ENCODE results near the gene CCDC102A.

The CCDC102A gene

GRCh38 chr16:57472665-57473060 lies 63.7 kb downstream of the CCDC102A start:
- Mint-ChIP-seq H3K9me3 (no peaks in the 10 kb centered on the region), H3K27ac (peak overlapping the region in 1 of 3 experiments; percentile 53), H3K4me3 (no peak overlapping the region), H3K36me3 (ENCODE audit: low read depth) (peaks cover 46% of the 10 kb centered on the region), H3K27me3 (ENCODE audit: low read depth) (no peaks in the 10 kb centered on the region), H3K4me1 (peaks cover 13% of the 10 kb centered on the region)
- TF ChIP-seq CTCF (IDR thresholded peaks at IDR 0.05; ENCODE audit: unreplicated experiment in 3 of 3) = no peak

GRCh38 chr16:57471852-57472664 lies 64.3 kb downstream of the CCDC102A start:
- Mint-ChIP-seq H3K9me3 (no peaks in the 10 kb centered on the region), H3K4me1 (peaks cover 8% of the 10 kb centered on the region), H3K27me3 (ENCODE audit: low read depth) (no peaks in the 10 kb centered on the region), H3K4me3 (peak overlapping the region in 2 of 3 experiments; percentile 1 to 39), H3K27ac (peak overlapping the region; percentile 86 to 90 (median 88)), H3K36me3 (ENCODE audit: low read depth) (peaks cover 51% of the 10 kb centered on the region)
- no peak for TF ChIP-seq CTCF (IDR thresholded peaks at IDR 0.05; ENCODE audit: unreplicated experiment in 3 of 3)

- H3K4me1 Mint-ChIP-seq = peaks cover 7% of the 10 kb centered on the region
- H3K36me3 Mint-ChIP-seq (ENCODE audit: low read depth) = peaks cover 55% of the 10 kb centered on the region
- no peaks in the 10 kb centered on the region for H3K27me3 Mint-ChIP-seq (ENCODE audit: low read depth)
- H3K27ac Mint-ChIP-seq = peak overlapping the region; percentile 86 to 90 (median 88)
- H3K9me3 Mint-ChIP-seq = no peaks in the 10 kb centered on the region
- no peak for TF ChIP-seq CTCF (IDR thresholded peaks at IDR 0.05; ENCODE audit: unreplicated experiment in 3 of 3)
- no peak overlapping the region for H3K4me3 Mint-ChIP-seq
Observed at GRCh38 chr16:57471209-57471608, 65.2 kb downstream of the CCDC102A start.

- no peaks in the 10 kb centered on the region for H3K9me3 Mint-ChIP-seq
- no peaks in the 10 kb centered on the region for H3K27me3 Mint-ChIP-seq (ENCODE audit: low read depth)
Observed at GRCh38 chr16:57470711-57471110, 65.7 kb downstream of the CCDC102A start.

GRCh38 chr16:57469917-57470470 lies 66.4 kb downstream of the CCDC102A start:
- Mint-ChIP-seq H3K36me3 (ENCODE audit: low read depth) (peaks cover 68% of the 10 kb centered on the region), H3K4me3 (no peak overlapping the region), H3K27me3 (ENCODE audit: low read depth) (no peaks in the 10 kb centered on the region), H3K4me1 (peaks cover 7% of the 10 kb centered on the region), H3K9me3 (no peaks in the 10 kb centered on the region), H3K27ac (peak overlapping the region in 1 of 3 experiments; percentile 68)
- TF ChIP-seq CTCF (IDR thresholded peaks at IDR 0.05; ENCODE audit: unreplicated experiment in 3 of 3) = no peak

More at GRCh38 chr16:57470711-57471110, 65.7 kb downstream of the CCDC102A start:
- Mint-ChIP-seq H3K4me1 (peaks cover 7% of the 10 kb centered on the region), H3K36me3 (ENCODE audit: low read depth) (peaks cover 60% of the 10 kb centered on the region), H3K27ac (peak overlapping the region; percentile 86 to 90 (median 88)), H3K4me3 (no peak overlapping the region)
- no peak for TF ChIP-seq CTCF (IDR thresholded peaks at IDR 0.05; ENCODE audit: unreplicated experiment in 3 of 3)

All from nephron (organoid).